ENCODE results near the gene ZHX3.
A peak's percentile ranks its signal among the peaks of the same experiment; 100 is the strongest.

ZHX3 gene

DNA sequence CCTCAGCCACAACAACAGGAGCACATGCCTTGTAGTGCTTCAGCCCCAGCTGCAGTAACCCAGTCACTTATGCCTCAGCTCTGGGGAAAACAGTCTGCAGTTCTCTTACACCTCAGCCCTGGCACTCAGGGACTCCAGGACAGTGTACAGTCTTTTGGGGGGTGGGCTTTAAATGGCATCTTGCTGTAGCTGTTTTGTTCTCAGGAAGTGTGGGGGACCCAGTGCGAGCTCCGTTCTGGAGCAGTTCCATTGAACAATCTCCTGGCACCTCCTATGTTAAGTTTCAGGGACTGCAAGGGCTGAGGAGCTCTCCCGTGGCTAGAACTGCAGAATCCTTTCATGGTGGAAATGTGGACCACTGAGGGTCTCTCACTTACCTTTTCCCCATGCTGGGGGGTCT, 125.0 kb downstream of the ZHX3 start:
- no peak for DNase-seq (ENCODE audit: low read depth, low spot score)

GRCh38 chr20:41191562-41192500, 125.7 kb downstream of the ZHX3 start:
- DNase-seq (ENCODE audit: low read depth, low spot score) = no peak

GRCh38 chr20:41187668-41188067, 129.9 kb downstream of the ZHX3 start:
- DNase-seq (ENCODE audit: low read depth, low spot score) = no peak

DNA sequence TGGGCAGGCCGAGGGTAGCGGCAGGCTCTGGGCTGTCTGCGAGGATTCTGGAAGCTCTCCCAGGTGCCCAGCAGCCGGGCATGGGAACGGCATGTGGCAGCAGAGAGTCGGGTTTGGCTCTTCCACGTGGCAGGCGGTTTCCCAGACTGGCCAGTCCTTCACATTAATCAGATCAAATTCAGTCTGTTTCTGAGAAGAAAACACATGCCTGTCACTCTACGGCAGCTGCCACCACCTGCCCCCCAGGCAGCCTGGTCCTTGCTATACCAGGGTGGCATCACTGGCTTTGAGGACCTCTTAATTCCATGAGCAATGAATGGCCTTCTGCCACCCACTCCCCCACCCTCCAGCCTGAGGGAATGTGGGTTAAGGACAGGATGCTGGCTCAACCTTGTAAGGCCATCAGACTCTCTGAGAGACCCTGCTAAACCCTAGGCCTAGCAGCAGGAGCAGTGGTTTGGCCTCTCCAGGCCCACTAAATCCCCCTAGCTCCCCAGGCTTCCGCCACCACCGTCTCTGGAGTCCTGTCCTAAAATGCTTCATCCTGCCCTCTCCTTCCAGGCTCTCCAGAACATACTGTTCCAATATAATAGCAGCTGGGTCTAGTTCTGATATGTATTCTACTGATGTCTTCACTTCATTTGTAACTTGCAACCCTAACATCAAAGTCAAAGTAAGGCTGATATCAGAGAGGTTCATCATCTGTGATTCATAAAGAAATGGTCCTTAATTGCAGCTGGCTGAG, 132.3 kb downstream of the ZHX3 start:
- DNase-seq (ENCODE audit: low read depth, low spot score) = no peak

- no peak for DNase-seq (ENCODE audit: low read depth, low spot score)
Measured at GRCh38 chr20:41183831-41184230, 133.7 kb downstream of the ZHX3 start.

GRCh38 chr20:41183391-41183790, 134.1 kb downstream of the ZHX3 start:
- DNase-seq (ENCODE audit: low read depth, low spot score) = no peak

DNA sequence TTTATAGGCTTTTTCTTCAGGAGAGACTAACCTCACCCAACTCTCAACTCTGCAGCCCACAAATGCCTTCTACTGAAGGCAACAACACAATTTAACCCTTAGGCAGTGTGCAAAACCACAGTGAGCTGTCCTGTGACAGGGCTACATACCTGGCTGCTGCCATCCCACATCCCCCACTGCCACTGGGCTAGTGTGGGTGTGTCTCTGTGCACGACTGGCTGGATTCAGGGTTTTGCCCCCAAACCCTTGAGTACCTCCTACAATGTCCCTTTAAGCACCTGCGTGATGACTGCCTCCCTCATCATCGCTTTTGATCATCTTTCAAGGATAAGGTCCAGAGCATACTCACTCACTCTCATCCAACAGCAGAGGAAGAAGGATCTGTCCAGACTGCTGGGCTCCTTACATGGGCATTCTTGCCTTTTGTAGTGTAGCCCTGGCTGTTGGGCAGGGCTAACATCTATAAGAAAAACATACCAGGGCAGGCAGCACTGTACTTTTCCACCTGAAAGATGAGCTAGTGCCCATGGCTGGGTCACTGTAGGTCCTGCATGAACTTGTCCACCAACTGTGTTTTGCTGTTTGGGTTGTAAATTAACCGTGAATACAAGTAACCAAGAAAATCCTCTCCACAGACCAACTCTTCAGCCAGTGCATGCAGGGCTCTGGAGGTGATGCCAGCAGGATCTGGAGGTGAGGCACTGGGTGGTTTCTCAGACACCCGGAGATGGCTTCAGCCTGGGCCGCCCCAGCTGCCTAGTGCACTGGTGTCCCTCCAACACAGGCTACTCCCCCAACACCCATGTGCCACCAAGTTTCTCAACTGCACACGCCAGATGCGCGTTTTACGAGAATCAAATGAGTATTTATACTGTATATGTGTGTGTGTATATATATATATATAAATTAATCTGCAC, 135.0 kb downstream of the ZHX3 start:
- DNase-seq (ENCODE audit: low read depth, low spot score) = no peak

GRCh38 chr20:41181567-41181966, 136.0 kb downstream of the ZHX3 start:
- DNase-seq (ENCODE audit: low read depth, low spot score) = no peak

GRCh38 chr20:41180599-41181333, 136.8 kb downstream of the ZHX3 start:
- no peak for DNase-seq (ENCODE audit: low read depth, low spot score)

- no peak for DNase-seq (ENCODE audit: low read depth, low spot score)
Measured at GRCh38 chr20:41179961-41180360, 137.6 kb downstream of the ZHX3 start.

GRCh38 chr20:41178904-41179432, 138.6 kb downstream of the ZHX3 start:
- DNase-seq (ENCODE audit: low read depth, low spot score) = no peak

GRCh38 chr20:41178495-41178894, 139.0 kb downstream of the ZHX3 start:
- DNase-seq (ENCODE audit: low read depth, low spot score) = no peak

- DNase-seq (ENCODE audit: low read depth, low spot score) = peak; percentile 32
Measured at GRCh38 chr20:41177636-41178035, 139.9 kb downstream of the ZHX3 start.

- DNase-seq (ENCODE audit: low read depth, low spot score) = no peak
Measured at GRCh38 chr20:41176711-41177552, 140.6 kb downstream of the ZHX3 start.

GRCh38 chr20:41175727-41176330, 141.7 kb downstream of the ZHX3 start:
- DNase-seq (ENCODE audit: low read depth, low spot score) = no peak

DNA sequence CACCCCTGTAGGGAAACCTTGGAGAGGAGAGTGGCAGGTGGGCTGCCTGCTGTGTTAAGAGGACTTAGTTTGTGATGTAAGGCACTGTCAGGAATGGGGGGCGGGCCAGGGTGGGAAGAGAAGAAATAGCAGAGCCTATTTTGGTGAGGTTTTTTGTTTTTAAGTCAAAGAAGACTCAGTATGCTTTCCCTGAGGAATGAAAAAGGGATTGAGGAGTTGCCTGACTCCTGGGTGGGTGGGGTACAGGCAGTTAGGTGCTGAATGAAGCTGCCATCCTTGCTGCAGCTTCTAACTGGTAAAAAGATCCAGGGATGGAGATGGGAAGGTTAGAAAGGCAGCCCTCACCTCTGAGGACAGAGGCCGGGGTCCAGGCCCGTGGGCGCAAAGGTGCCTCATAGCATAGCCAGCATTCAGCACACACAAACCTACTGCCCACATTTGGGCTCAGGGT, 142.3 kb downstream of the ZHX3 start:
- DNase-seq (ENCODE audit: low read depth, low spot score) = no peak

DNA sequence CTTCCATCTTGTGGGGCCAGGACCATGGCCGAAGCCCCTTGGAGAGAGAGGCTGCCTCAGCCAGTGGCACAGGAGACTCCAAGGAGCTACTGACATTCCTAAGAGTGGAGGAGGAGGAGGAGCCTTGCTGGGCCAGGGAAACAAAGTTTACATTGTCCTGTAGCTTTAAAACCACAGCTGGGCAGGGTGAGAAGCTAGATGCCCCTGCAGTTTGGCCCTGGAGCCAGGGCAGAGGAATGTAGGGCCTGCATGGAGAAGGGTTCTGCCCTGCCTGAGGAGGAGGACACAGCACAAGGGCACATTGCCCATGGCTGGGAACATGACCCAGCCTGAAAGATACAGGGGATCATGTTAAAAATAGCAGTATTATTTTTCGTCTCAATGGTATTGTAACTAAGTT, 142.7 kb downstream of the ZHX3 start:
- no peak for DNase-seq (ENCODE audit: low read depth, low spot score)

DNA sequence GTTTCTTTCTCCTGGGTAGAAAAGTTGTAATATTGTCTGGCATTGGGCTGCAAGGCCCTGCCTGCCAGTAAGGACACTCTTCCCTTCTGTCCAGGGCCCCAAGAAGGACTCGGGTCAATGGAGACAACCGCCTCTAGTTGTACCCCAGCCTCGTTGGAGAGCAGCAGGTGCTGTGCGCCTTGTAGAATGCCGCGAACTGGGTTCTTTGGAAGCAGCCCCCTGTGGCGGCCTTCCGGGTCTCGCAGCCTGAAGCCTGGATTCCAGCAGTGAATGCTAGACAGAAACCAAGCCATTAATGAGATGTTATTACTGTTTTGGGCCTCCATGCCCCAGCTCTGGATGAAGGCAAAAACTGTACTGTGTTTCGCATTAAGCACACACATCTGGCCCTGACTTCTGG, 143.2 kb downstream of the ZHX3 start:
- DNase-seq (ENCODE audit: low read depth, low spot score) = no peak

- DNase-seq (ENCODE audit: low read depth, low spot score) = no peak
Measured at GRCh38 chr20:41173791-41174341, 143.7 kb downstream of the ZHX3 start.

Data from ELF-1 (cell line).